Measurements from ENCODE around the gene TGM3.

Gene TGM3

GRCh38 chr20:2311329-2311728 is 15.5 kb downstream of the TGM3 start:
- no peak for DNase-seq

- no peak for DNase-seq
Measured at GRCh38 chr20:2312876-2313275, 17.1 kb downstream of the TGM3 start.

DNA sequence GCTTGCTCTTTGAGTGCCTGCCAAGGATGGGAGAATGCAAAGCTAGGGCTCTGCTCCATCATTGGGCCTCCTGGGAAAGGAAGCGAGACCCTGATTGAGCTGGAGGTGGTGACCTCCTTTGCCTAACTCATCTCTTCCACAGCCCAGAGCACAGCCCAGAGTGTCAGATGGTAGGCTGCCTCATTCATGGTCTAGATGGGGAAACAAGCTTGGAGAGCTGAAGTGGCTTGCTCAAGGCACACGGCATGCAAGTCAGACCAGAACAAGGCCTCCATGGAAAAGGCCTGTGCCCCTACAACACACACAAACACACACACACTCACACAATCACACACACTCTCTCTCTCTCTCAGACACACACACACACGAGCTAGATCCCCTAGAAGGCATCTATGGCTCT is 17.5 kb downstream of the TGM3 start:
- no peak for DNase-seq

DNA sequence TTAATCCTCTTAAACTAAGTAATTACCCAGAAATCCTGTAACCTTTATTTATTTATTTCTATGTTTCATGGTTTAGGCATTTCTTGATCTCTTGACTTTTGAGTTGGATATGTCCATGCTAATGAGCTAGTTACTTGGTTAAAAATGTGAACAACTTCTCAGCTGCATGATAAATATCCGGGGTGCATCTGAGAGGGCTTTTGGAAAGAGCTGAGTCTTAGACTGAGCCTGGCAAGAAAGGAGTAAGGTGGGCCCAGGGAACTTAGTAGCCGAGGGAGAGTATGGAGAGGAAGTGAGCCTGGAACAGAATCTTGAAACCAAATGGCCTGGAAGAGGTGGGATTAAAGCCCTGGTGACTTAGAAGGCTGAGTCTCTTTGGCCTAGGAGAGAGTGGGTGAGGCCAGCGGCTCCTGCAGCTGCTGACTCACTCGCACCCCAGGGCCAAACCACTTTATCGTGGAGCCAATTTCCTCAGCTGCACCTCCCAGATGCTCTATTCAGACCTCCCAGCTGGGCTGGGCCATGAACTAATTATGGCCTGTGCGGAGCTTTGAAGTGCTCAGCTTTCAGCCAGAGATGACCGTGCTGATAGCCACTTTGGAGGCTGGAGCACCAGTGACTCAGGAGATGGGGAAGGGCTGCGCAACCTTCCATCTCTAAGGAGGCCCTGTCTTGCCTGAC is 19.1 kb downstream of the TGM3 start:
- DNase-seq = no peak

DNA sequence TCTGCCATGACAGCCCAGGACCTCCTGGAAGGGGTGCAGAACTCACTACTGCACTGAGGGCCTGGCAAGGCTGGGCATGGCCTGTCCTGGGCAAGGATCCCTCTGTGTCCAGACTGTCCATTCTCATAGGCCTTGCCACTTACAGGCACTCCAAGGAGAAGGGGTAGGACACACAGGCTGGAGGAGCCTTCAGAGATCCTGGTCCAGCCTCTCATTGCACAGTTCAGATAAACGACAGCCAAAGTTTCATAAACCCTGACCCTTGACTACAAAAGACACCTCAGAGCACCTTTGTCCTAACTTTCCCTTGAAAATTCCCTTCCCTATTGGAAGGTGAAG is 19.6 kb downstream of the TGM3 start:
- no peak for DNase-seq

GRCh38 chr20:2316847-2317495 is 21.2 kb downstream of the TGM3 start:
- DNase-seq = no peak

- no peak for DNase-seq
Measured at GRCh38 chr20:2320813-2321658, 25.2 kb downstream of the TGM3 start.

DNA sequence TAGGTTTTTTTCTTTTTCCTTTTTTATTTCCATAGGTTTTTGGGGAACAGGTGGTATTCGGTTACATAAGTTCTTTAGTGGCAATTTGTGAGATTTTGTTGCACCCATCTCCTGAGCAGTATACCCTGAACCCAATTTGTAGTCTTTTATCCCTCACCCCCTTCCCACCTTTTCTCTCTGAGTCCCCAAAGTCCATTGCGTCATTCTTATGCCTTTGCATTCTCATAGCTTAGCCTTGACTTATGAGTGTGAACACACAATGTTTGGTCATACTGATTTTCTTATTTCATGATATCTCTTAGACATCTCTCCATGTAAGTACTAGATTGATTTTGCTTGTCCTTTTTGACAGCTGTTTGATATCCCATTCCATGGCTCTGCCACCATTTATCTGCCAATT is 27.2 kb downstream of the TGM3 start:
- DNase-seq = no peak

GRCh38 chr20:2326046-2326445 is 30.2 kb downstream of the TGM3 start:
- DNase-seq = no peak

DNA sequence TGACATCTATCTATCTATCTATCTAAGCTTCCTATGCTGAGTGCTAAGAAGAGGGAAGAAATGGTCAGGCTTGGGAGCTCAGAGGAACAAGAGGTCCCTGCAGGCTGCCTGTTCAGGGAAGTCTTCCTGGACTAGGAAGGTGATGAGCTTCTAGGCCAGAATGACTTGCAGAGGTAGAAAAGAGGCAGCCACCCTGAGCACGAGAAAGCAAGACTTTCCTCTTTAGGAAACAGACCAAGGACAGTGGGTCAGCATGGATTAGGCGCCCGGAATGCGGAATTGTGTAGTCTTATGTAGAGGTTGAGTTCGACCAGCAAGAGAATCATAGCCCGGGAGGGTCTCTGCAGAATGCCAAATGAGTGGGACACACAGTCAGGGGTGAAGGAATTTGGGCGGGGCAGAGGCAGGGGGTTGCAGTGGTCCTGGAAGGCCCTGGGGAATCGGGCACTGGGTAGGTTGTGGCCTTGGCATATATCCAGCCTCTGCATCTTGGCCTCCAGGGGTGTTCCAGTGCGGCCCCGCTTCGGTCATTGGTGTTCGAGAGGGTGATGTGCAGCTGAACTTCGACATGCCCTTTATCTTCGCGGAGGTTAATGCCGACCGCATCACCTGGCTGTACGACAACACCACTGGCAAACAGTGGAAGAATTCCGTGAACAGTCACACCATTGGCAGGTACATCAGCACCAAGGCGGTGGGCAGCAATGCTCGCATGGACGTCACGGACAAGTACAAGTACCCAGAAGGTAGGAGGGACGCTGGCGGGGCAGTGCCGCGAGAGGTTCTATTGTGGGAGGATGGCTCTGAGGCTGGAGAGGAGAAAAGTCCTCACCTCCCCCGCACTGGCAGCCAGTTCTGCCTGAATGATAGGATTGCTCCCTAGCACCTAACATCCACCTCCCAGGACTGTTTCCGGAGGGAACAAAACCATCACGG is 32.1 kb downstream of the TGM3 start:
- no peak for DNase-seq

- DNase-seq = no peak
Measured at GRCh38 chr20:2329286-2329685, 33.5 kb downstream of the TGM3 start.

DNA sequence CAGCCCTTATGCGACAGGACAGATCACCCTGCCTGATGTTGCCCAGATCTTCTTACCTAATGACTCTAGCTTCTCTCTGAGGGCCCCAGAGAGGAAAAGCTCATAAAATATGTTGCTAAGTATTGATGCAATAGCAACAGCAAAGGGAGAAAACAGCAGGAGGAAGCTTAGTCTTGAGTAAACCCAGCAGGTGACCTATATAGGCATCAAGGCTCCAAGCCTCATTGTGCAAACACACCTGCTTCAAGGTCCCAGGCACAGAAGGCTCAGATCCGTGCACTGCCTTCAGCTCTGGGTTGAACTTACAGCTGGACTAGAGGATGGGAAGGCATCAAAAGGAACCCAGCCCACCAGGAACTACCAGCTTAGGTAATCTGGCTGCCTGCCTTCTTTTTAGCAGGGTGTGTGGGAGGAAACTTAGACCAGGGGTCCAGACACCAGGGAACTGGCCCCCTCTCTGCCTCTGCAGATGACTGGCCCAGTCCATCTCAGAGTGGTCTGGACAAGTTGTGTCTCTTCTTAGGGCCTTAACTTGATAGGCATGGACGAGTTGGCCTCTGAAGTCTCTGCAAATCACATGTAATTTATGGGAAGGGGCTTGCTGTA is 34.4 kb downstream of the TGM3 start:
- no peak for DNase-seq

- no peak for DNase-seq
Measured at GRCh38 chr20:2331106-2331505, 35.3 kb downstream of the TGM3 start.

DNA sequence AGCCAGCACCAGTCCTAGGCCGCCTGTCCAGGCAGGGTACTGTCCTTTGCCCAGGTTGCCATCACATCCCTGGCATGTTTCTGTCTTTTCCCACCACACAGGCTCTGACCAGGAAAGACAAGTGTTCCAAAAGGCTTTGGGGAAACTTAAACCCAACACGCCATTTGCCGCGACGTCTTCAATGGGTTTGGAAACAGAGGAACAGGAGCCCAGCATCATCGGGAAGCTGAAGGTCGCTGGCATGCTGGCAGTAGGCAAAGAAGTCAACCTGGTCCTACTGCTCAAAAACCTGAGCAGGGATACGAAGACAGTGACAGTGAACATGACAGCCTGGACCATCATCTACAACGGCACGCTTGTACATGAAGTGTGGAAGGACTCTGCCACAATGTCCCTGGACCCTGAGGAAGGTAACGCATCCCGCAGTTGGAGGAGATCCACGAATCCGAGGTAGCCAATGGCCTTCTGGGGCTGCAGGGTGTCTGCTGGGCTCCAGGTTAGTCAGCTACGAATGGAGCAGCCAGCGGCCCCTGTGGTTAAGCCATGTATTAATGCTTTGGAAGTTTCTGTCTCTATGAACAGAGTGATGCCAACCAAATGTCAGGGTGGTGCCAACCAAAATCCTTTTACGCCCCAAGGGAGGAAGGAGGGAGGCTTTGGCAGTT is 36.2 kb downstream of the TGM3 start:
- no peak for DNase-seq

GRCh38 chr20:2332711-2333110 is 36.9 kb downstream of the TGM3 start:
- no peak for DNase-seq

DNA sequence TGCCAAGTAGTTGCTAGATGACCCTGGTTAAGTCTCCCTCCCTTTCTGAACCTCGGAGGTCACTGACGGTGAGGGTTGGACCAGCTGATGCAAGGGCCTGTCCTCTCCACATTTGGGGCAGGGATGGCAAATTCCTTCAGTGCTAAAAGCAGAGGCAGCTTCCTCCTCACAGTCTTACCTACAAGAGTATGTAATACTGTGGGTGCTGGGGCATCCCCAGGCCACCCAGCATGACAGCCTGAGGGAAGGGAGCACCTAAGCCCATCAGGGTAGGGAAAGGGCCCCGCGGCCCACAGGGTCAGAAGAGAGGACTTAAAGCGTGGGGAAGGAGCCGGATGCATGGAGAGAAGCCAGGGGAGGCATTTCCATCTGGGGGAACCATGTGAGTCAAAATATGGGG is 38.0 kb downstream of the TGM3 start:
- no peak for DNase-seq

DNA sequence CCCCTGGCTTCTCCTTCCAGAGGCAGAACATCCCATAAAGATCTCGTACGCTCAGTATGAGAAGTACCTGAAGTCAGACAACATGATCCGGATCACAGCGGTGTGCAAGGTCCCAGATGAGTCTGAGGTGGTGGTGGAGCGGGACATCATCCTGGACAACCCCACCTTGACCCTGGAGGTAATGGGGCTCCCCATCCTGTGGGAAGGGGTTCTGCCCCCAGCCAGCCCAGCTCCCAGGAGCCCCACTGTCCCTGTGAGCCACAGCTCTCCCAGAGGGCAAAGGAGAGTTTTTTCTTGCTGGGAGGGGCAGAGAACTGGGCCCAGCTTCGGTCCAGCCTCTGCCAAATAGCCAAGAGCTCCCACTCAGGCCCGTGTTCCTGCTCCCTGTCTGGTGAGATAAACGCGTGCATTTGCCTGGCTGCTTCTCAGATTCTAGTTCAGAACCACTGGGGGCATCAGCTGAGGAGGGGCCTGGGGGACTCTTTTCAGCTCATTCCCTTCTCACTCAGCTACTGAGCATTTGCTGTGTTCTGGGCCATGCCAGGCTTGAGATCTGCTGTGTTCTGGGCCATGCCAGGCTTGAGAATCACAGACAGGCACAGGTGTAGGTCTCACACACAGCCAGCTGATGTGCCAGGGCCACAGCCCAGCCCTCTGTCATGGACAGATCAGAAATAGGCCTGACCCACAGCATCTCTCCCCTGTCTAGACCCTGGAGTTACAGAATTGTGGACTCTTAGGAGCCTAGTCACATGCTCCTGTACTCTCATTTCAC is 39.5 kb downstream of the TGM3 start:
- DNase-seq = no peak

DNA sequence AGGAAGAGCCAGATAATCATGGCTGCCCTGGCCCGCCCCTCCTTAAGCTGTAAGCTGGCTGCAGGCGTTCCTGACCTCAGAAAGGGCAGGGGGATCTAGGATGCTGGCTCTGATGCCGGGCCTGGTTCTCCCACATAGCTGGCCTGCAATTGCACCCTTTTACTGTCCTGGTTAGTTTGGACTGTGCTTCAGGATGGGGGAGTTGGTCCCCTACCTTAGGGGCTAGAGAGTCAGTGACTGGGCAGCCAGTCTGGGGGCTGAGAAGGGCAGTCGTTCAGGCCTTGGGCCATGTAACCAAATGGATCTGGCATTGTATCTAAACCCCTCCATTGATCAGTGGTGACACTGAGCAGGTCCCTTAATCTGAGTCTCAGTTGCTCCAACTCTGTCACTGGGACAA is 40.7 kb downstream of the TGM3 start:
- DNase-seq = no peak

DNA sequence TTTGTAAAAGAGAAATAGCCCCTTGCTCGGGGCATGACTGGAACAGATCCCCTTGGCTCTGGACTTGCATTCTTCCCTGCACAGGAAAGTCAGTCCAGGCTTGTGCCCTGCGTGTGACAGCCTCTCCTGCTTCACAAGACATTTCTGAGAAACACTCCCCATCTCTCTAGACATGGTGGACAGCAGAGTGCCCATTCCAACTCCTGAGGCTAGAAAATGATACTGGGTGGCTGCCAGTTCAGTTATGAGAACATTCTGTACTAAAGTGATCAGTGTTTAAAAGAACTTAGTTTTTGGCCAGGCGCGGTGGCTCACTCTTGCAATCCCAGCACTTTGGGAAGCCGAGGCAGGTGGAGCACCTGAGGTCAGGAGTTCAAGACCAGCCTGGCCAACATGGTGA is 41.3 kb downstream of the TGM3 start:
- DNase-seq = no peak

DNA sequence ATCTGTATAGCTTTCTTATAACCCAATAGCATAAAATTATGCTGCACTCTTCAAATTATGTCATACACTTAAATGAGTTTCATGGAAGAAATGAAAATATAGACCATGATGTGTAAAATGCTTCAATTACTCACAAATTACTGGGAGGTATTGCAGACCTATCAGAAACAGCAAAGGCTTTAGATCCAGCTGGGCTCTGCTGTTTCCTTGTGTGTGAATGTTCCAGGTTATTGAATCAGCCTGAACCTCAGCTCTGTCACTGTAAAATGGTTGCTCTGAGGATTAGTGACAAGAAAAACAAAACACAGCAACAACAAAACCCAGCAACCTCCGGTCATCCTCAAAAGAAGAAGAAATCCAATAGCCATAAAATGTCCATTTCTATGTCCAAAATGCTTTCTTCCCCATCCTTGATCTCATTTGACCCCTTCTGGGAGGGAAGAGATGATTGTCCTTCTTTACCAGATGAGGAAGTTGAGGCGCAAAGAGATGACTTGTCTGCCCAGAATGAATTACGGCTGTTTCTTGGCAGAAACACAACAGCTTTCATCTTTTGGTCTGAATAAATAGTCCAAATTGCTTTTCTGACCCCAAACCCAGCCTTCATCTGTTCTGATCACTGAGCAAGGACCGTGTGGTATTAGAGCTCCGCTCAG is 42.7 kb downstream of the TGM3 start:
- no peak for DNase-seq

- no peak for DNase-seq
Measured at GRCh38 chr20:2340136-2340535, 44.3 kb downstream of the TGM3 start.

Measured in central memory CD4-positive, alpha-beta T cell (primary cell).